Loucy (cell line): ENCODE data around the gene LTK.

Experiments used
- H2AFZ ChIP-seq: fragments of 200-600 bp; sonication (generic); 2 replicates; pipeline ENCODE4 v1.6.0; 2016; ENCODE audit warnings: antibody characterized with exemption, mild to moderate bottlenecking, low read length, moderate library complexity
- H3F3A ChIP-seq: fragments of 200-600 bp; 2 replicates; pipeline ENCODE4 v1.6.0; 2016; ENCODE audit warnings: antibody characterized with exemption, low read depth, mild to moderate bottlenecking
- H3K27me3 ChIP-seq: fragments of 200-600 bp; sonication (generic); 2 replicates; pipeline ENCODE4 v1.6.1; 2014; ENCODE audit warnings: low read length, mild to moderate bottlenecking; ENCODE audit not compliant: insufficient read depth, poor library complexity, severe bottlenecking
- H3K36me3 ChIP-seq: fragments of 200-600 bp; sonication (generic); 2 replicates; pipeline ENCODE4 v1.6.1; 2016; ENCODE audit warnings: low read length; ENCODE audit not compliant: insufficient read depth
- H3K4me1 ChIP-seq: fragments of 200-600 bp; sonication (generic); 2 replicates; pipeline ENCODE4 v1.5.1; 2014; ENCODE audit warnings: low read length, mild to moderate bottlenecking; ENCODE audit not compliant: insufficient read depth, poor library complexity, severe bottlenecking
- H3K4me2 ChIP-seq: fragments of 200-600 bp; sonication (generic); 2 replicates; pipeline ENCODE4 v1.6.0; 2014; ENCODE audit warnings: antibody characterized with exemption, low read length, low read depth, mild to moderate bottlenecking; ENCODE audit not compliant: poor library complexity, severe bottlenecking
- H3K4me3 ChIP-seq: fragments of 200-600 bp; sonication (generic); 2 replicates; pipeline ENCODE4 v1.5.1; 2014; ENCODE audit warnings: low read length, mild to moderate bottlenecking, mixed read lengths; ENCODE audit not compliant: poor library complexity, severe bottlenecking
- H3K79me2 ChIP-seq: fragments of 200-600 bp; sonication (generic); 2 replicates; pipeline ENCODE4 v1.6.1; 2014; ENCODE audit warnings: low read length; ENCODE audit not compliant: insufficient read depth
- H3K9ac ChIP-seq: fragments of 200-600 bp; sonication (generic); 2 replicates; pipeline ENCODE4 v1.6.0; 2014; ENCODE audit warnings: mild to moderate bottlenecking, low read depth, low read length, moderate library complexity; ENCODE audit not compliant: poor library complexity, severe bottlenecking
- H3K9me2 ChIP-seq: fragments of 200-600 bp; sonication (generic); replicated peaks from 2 replicates; pipeline ENCODE4 v1.6.1; 2016; ENCODE audit warnings: low read depth, low read length, mixed read lengths
- H3K9me3 ChIP-seq: fragments of 200-600 bp; sonication (generic); 2 replicates; pipeline ENCODE4 v1.6.1; 2014; ENCODE audit warnings: mild to moderate bottlenecking, antibody characterized with exemption, low read length, low read depth; ENCODE audit not compliant: insufficient read depth
- H4K20me1 ChIP-seq: fragments of 200-600 bp; sonication (generic); 2 replicates; pipeline ENCODE4 v1.6.0; 2014; ENCODE audit warnings: antibody characterized with exemption, low read length, mild to moderate bottlenecking; ENCODE audit not compliant: insufficient read depth, poor library complexity, severe bottlenecking
- CTCF ChIP-seq: fragments of 200-600 bp; sonication (generic); conservative IDR thresholded peaks from 2 replicates; pipeline ENCODE4 v1.5.1; 2014; ENCODE audit warnings: mild to moderate bottlenecking, antibody characterized with exemption, low read length
- EZH2phosphoT487 ChIP-seq: fragments of 200-600 bp; IDR thresholded peaks from 2 replicates; pipeline ENCODE4 v1.6.1; 2018; ENCODE audit warnings: antibody characterized with exemption, mild to moderate bottlenecking, moderate library complexity, borderline replicate concordance

Gene LTK

DNA sequence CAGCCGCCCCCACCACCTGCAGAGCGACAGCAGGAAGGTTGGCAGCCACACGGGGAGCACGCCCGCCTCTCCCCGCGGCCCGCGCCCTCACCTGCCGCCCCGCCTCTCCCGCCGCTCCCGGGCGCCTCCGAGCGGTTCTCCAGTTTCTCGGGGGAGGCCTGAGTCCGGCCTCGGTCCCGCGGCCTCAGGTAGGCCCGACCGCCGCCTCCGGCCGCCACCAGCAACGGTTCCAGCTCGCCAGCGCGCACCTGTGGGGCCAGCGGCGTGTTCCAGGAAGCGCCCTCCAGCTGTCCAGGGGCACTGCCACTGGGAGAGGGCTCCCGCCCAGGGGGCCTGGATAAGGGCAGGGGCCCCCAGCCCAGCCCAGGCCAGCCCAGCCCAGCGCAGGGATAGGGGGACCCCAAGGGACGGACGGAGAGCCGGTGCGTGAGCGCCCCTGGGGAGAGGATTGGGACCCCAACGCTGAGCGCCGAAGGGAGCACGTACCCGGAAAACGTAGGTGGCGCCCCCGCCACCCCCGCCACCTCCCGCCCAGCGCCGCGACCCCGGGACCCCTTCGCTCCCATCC lies 2.2 kb downstream of the LTK start:
- TF ChIP-seq EZH2phosphoT487 (no peak), CTCF (no peak)
- H3K4me2 ChIP-seq = no peak overlapping the region
- no peaks in the 10 kb centered on the region for H3K27me3 ChIP-seq
- H3K4me1 ChIP-seq = peaks cover 6% of the 10 kb centered on the region
- no peaks in the 10 kb centered on the region for H3K36me3 ChIP-seq
- no peaks in the 10 kb centered on the region for H3F3A ChIP-seq
- H3K79me2 ChIP-seq = no peaks in the 10 kb centered on the region; the same call in 1 of the 2 replicates
- H3K9me2 ChIP-seq = no peaks in the 10 kb centered on the region
- no peaks in the 10 kb centered on the region for H3K9me3 ChIP-seq
- no peak overlapping the region for H3K9ac ChIP-seq
- H3K4me3 ChIP-seq = no peak overlapping the region
- H4K20me1 ChIP-seq = no peaks in the 10 kb centered on the region
- no peak overlapping the region for H2AFZ ChIP-seq

DNA sequence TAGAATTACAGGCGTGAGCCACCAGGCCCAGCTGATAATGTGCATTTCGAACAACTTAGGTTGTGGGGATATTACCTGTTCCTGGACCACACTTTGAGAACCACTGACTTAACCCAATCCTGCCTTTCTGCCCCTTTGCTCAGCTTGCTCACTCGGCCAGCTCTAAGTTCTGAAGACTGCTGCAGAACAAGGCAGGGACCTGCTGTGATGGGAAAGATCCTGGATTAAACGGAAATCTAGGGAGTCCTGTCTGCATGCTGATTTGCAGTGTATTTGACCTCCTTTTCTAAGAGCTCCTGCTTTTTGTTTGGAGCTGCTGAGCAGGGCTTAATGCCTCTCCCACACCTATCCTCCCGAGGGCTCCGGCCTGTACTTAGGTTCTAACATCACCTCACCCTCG lies 2.9 kb downstream of the LTK start:
- no peak overlapping the region for H3K4me2 ChIP-seq
- TF ChIP-seq EZH2phosphoT487 = no peak
- no peak for TF ChIP-seq CTCF
- no peaks in the 10 kb centered on the region for H3K9me3 ChIP-seq
- no peak overlapping the region for H3K9ac ChIP-seq
- no peak overlapping the region for H3K4me3 ChIP-seq
- H3K4me1 ChIP-seq = peaks cover 6% of the 10 kb centered on the region
- H4K20me1 ChIP-seq = no peaks in the 10 kb centered on the region
- no peaks in the 10 kb centered on the region for H3K36me3 ChIP-seq
- H3K9me2 ChIP-seq = no peaks in the 10 kb centered on the region
- no peaks in the 10 kb centered on the region for H3F3A ChIP-seq
- no peaks in the 10 kb centered on the region for H3K27me3 ChIP-seq
- H2AFZ ChIP-seq = no peak overlapping the region
- H3K79me2 ChIP-seq = no peaks in the 10 kb centered on the region; the same call in 1 of the 2 replicates

- H4K20me1 ChIP-seq = no peaks in the 10 kb centered on the region
- H3K36me3 ChIP-seq = no peaks in the 10 kb centered on the region
- H3K4me3 ChIP-seq = no peak overlapping the region
- no peak overlapping the region for H2AFZ ChIP-seq
- H3K4me1 ChIP-seq = peaks cover 10% of the 10 kb centered on the region
- no peaks in the 10 kb centered on the region for H3K9me2 ChIP-seq
- no peaks in the 10 kb centered on the region; the same call in 1 of the 2 replicates for H3K79me2 ChIP-seq
- H3F3A ChIP-seq = no peaks in the 10 kb centered on the region
- TF ChIP-seq EZH2phosphoT487 (no peak), CTCF (no peak)
- no peaks in the 10 kb centered on the region for H3K27me3 ChIP-seq
- no peak overlapping the region for H3K4me2 ChIP-seq
- no peaks in the 10 kb centered on the region for H3K9me3 ChIP-seq
- H3K9ac ChIP-seq = no peak overlapping the region
These were observed 5.8 kb downstream of the LTK start for GRCh38 chr15:41507820-41508290.
